HCT116 (cell line): ENCODE measurements around the gene UFD1. TPM values are rescaled to one million over a fixed set of nuclear protein-coding genes. Genes with fewer than 3 reads are reported as not detected.

Experiments used
- ATAC-seq: fragments of 200-7000 bp; cut with Tn5 transposase; 2 replicates; pipeline ENCODE4 v1.9.1; 2020; ENCODE audit warnings: mild to moderate bottlenecking, moderate library complexity
- BruUV-seq: library from RNA; stranded (reverse); fragments of 400-500 nt; replicated peaks from 2 replicates; lab custom pipeline; 2021; lab: Mats Ljungman, UMichigan
- CTCF ChIA-PET: fragments of 300-600 bp; sonication (Branson Sonifier 250); formaldehyde crosslinking; loops from one replicate; lab custom pipeline; 2021; ENCODE audit warnings: antibody characterized with exemption; lab: Charles Lee
- POLR2A ChIA-PET: fragments of 300-600, 350-600 bp; sonication (Branson Sonifier 250); formaldehyde crosslinking; loops from one replicate; lab custom pipeline; 2021; ENCODE audit warnings: antibody characterized with exemption; lab: Charles Lee
- RAD21 ChIA-PET, 2 experiments: fragments of 300-600 bp; sonication (Branson Sonifier 250); formaldehyde crosslinking; loops; one replicate each; lab custom pipeline; 2023; ENCODE audit warnings: low total read pairs in 2 of 2; ENCODE audit not compliant: uncharacterized antibody in 2 of 2, unreplicated experiment in 2 of 2, low non-redundant PET in 1 of 2; lab: Charles Lee
- DNase-seq: peaks from one replicate; pipeline ENCODE4 v3.0.0-alpha.2; 2010; ENCODE audit warnings: low read depth, low spot score
- H2AFZ ChIP-seq: fragments of 200-600 bp; shearing (Covaris generic), sonication (generic); 2 replicates; pipeline ENCODE4 v1.6.1; 2017; ENCODE audit warnings: low read depth, mixed run types, mixed read lengths, antibody characterized with exemption, low read length; ENCODE audit not compliant: poor library complexity, severe bottlenecking
- H3K27ac ChIP-seq: 2 replicates; pipeline ENCODE4 v1.5.1; 2012; ENCODE audit warnings: low read depth, low read length
- H3K27me3 ChIP-seq: fragments of 200-600 bp; sonication (generic); 2 replicates; pipeline ENCODE4 v1.6.1; 2016; ENCODE audit warnings: mixed run types, low read length, mixed read lengths; ENCODE audit not compliant: insufficient read depth
- H3K36me3 ChIP-seq, 2 experiments: fragments of 200-500 bp in 1 of 2; fragments of 200-600 bp in 1 of 2; sonication (Bioruptor generic) in 1 of 2; sonication (generic) in 1 of 2; 2 replicates each; pipeline versions ENCODE4 v1.5.1 to v1.6.1; 2014 to 2016; ENCODE audit warnings: low read length in 2 of 2, inconsistent platforms in 1 of 2, mixed read lengths in 1 of 2, mixed run types in 1 of 2; ENCODE audit not compliant: insufficient read depth in 2 of 2, control insufficient read depth in 1 of 2
- H3K4me1 ChIP-seq, 2 experiments: fragments of 200-600 bp in 1 of 2; sonication (generic) in 1 of 2; 2 replicates each; pipeline versions ENCODE4 v1.5.1 to v1.6.1; 2012 to 2017; ENCODE audit warnings: low read length in 2 of 2, inconsistent platforms in 1 of 2, mild to moderate bottlenecking in 1 of 2, mixed read lengths in 1 of 2, mixed run types in 1 of 2, moderate library complexity in 1 of 2; ENCODE audit not compliant: insufficient read depth in 2 of 2, control insufficient read depth in 1 of 2
- H3K4me2 ChIP-seq: fragments of 200-600 bp; sonication (generic); 2 replicates; pipeline ENCODE4 v1.6.1; 2017; ENCODE audit warnings: mixed run types, low read length, mixed read lengths
- H3K4me3 ChIP-seq, 2 experiments: fragments of 200-600 bp in 1 of 2; sonication (generic) in 1 of 2; replicated peaks in 1 of 2; 2 replicates each; pipeline ENCODE4 v1.5.1; 2011 to 2016; ENCODE audit warnings: low read length in 2 of 2, control low read depth in 1 of 2, low read depth in 1 of 2, mild to moderate bottlenecking in 1 of 2, mixed read lengths in 1 of 2, mixed run types in 1 of 2
- H3K79me2 ChIP-seq: fragments of 200-600 bp; sonication (generic); 2 replicates; pipeline ENCODE4 v1.6.1; 2017; ENCODE audit warnings: mild to moderate bottlenecking, mixed run types, low read length, moderate library complexity, mixed read lengths; ENCODE audit not compliant: insufficient read depth
- H3K9ac ChIP-seq: fragments of 200-600 bp; sonication (generic); 2 replicates; pipeline ENCODE4 v1.6.1; 2016; ENCODE audit warnings: low read length, mixed read lengths
- H3K9me2 ChIP-seq: fragments of 200-600 bp; sonication (generic), shearing (Covaris generic); 2 replicates; pipeline ENCODE4 v1.6.1; 2017; ENCODE audit warnings: mixed run types, mild to moderate bottlenecking, moderate library complexity; ENCODE audit not compliant: insufficient read depth
- H3K9me3 ChIP-seq, 2 experiments: fragments of 200-500 bp in 1 of 2; fragments of 200-600 bp in 1 of 2; sonication (Bioruptor generic) in 1 of 2; sonication (generic) in 1 of 2; 2 replicates each; pipeline ENCODE4 v1.6.1; 2014 to 2017; ENCODE audit warnings: low read length in 2 of 2, mixed read lengths in 2 of 2, inconsistent platforms in 1 of 2, low read depth in 1 of 2, mild to moderate bottlenecking in 1 of 2, mixed run types in 1 of 2, moderate library complexity in 1 of 2; ENCODE audit not compliant: control insufficient read depth in 1 of 2, insufficient read depth in 1 of 2
- H4K20me1 ChIP-seq: fragments of 200-600 bp; sonication (generic), shearing (Covaris generic); 2 replicates; pipeline ENCODE4 v1.6.1; 2017; ENCODE audit warnings: mixed run types, mild to moderate bottlenecking, moderate library complexity; ENCODE audit not compliant: insufficient read depth
- CEBPB ChIP-seq: IDR thresholded peaks from 2 replicates; pipeline ENCODE4 v1.6.1; 2012; ENCODE audit warnings: low read depth
- CTCF ChIP-seq, 3 experiments: fragments of 200-600 bp in 1 of 3; sonication (generic) in 1 of 3; IDR thresholded peaks in 2 of 3; conservative IDR thresholded peaks in 1 of 3; 2 replicates each; pipeline ENCODE4 v1.5.1; 2012 to 2017; ENCODE audit warnings: low read depth in 2 of 3, low read length in 2 of 3, antibody characterized with exemption in 1 of 3, borderline replicate concordance in 1 of 3, control low read depth in 1 of 3, mild to moderate bottlenecking in 1 of 3, mixed read lengths in 1 of 3, mixed run types in 1 of 3, moderate library complexity in 1 of 3; ENCODE audit not compliant: insufficient read depth in 1 of 3
- FOSL1 ChIP-seq: IDR thresholded peaks from 2 replicates; pipeline ENCODE4 v1.6.1; 2012; ENCODE audit warnings: low read depth
- MAX ChIP-seq: IDR thresholded peaks from 2 replicates; pipeline ENCODE4 v1.6.1; 2012
- POLR2A ChIP-seq: IDR thresholded peaks from 2 replicates; pipeline ENCODE4 v1.7.0; 2011; ENCODE audit warnings: borderline replicate concordance; ENCODE audit not compliant: insufficient read depth, insufficient read length; ENCODE audit errors: extremely low read depth
- POLR2AphosphoS5 ChIP-seq: IDR thresholded peaks from 2 replicates; pipeline ENCODE4 v1.6.1; 2011; ENCODE audit warnings: mild to moderate bottlenecking, low read depth, low read length, moderate library complexity
- RAD21 ChIP-seq: IDR thresholded peaks from 2 replicates; pipeline ENCODE4 v1.6.1; 2012; ENCODE audit warnings: low read depth, mild to moderate bottlenecking
- REST ChIP-seq: IDR thresholded peaks from 2 replicates; pipeline ENCODE4 v1.6.1; 2012; ENCODE audit warnings: low read depth
- SIN3A ChIP-seq: IDR thresholded peaks from 2 replicates; pipeline ENCODE4 v1.6.1; 2012; ENCODE audit warnings: low read depth
- SP1 ChIP-seq: IDR thresholded peaks from 2 replicates; pipeline ENCODE4 v1.6.1; 2012; ENCODE audit warnings: low read depth
- intact Hi-C: fragments of 100-400 bp; cut with micrococcal nuclease; formaldehyde crosslinking; loops from 2 replicates; pipeline ENCODE4 v1.10.0; 2022
- total RNA-seq: library from RNA; stranded (reverse); gene quantifications from one replicate; pipeline ENCODE4 v1.2.1, GENCODE V29; 2021; ENCODE audit not compliant: unreplicated experiment

The UFD1 gene
- total RNA-seq, 1 experiment from 2014 or later = 97.5 TPM

GRCh38 chr22:19473578-19473977 lies 5.4 kb downstream of the UFD1 start:
- Histone ChIP-seq H3K4me2 (no peak overlapping the region), H3K27me3 (no peaks in the 10 kb centered on the region), H4K20me1 (peaks cover 9% of the 10 kb centered on the region; the same call in 1 of the 2 replicates), H3K9ac (no peak overlapping the region), H3K4me1 (peaks cover 7 to 12% of the 10 kb centered on the region in 2 experiments; a peak in 3 of 4 replicates), H3K9me3 (no peaks in the 10 kb centered on the region), H3K27ac (no peak overlapping the region), H3K36me3 (peaks cover 19 to 59% of the 10 kb centered on the region in 2 experiments; a peak in 3 of 4 replicates), H3K79me2 (peaks cover 83% of the 10 kb centered on the region), H3K9me2 (no peaks in the 10 kb centered on the region), H2AFZ (no peak overlapping the region), H3K4me3 (no peak overlapping the region)
- POLR2A ChIA-PET = interaction anchor here (0.6 kb wide), 1 partner anchor 189 kb away, joined by 4 read pairs; no protein-coding TSS in a partner anchor
- DNase-seq (no peak), ATAC-seq (peak; percentile 67)
- TF ChIP-seq MAX = no peak
- peak in 1 of 3 experiments; percentile 19; a peak in 2 of 6 replicates for TF ChIP-seq CTCF (IDR thresholded peaks at IDR 0.05 in 2 of 3, conservative IDR thresholded peaks at IDR 0.05 in 1 of 3; ENCODE audit: borderline replicate concordance in 1 of 3, insufficient read depth in 1 of 3, low read depth in 2 of 3, low read length in 2 of 3)
- intact Hi-C loops = loop anchor here (10.0 kb wide), 1 partner anchor 329 kb away; the partner anchor contains the start of gene ESS2
- RAD21 ChIA-PET = no interaction called here
- CTCF ChIA-PET = interaction anchor here (0.6 to 2.7 kb wide), 5 partner anchors 9 to 295 kb away, joined by 3 to 11 read pairs (median 5); partner anchors contain the start of gene SLC25A1
- BruUV-seq = no TSS peak

- no peak for TF ChIP-seq POLR2A
- no peak for TF ChIP-seq POLR2AphosphoS5
- TF ChIP-seq REST = no peak
- TF ChIP-seq CEBPB = no peak
- TF ChIP-seq RAD21 = no peak
- TF ChIP-seq FOSL1 = no peak
- no peak for TF ChIP-seq SIN3A
- no peak for TF ChIP-seq SP1
- BruUV-seq = no TSS peak
- Histone ChIP-seq H4K20me1 (peaks cover 3% of the 10 kb centered on the region; the same call in 1 of the 2 replicates), H3K4me3 (no peak overlapping the region), H3K27ac (no peak overlapping the region), H3K9ac (no peak overlapping the region), H3K4me1 (peaks cover 2 to 3% of the 10 kb centered on the region in 2 experiments; a peak in 3 of 4 replicates), H3K27me3 (no peaks in the 10 kb centered on the region), H3K79me2 (peaks cover 76% of the 10 kb centered on the region), H3K9me2 (no peaks in the 10 kb centered on the region), H3K4me2 (no peak overlapping the region), H3K36me3 (peaks cover 27 to 70% of the 10 kb centered on the region in 2 experiments; a peak in 3 of 4 replicates), H3K9me3 (no peaks in the 10 kb centered on the region), H2AFZ (no peak overlapping the region)
- RAD21 ChIA-PET = no interaction called here
- POLR2A ChIA-PET = no interaction called here
- no peak for DNase-seq
- ATAC-seq = no peak
- intact Hi-C loops = loop anchor here (10.0 kb wide), 1 partner anchor 327 kb away; the partner anchor contains the start of gene ESS2
- CTCF ChIA-PET = interaction anchor here (0.6 kb wide), 1 partner anchor 293 kb away, joined by 3 read pairs; no protein-coding TSS in a partner anchor
These were observed 6.8 kb downstream of the UFD1 start for GRCh38 chr22:19472233-19472632.
